Epithelial cell of proximal tubule (primary cell): ENCODE measurements around the gene OTUD1. TPM values are rescaled to one million over a fixed set of nuclear protein-coding genes. Genes with fewer than 3 reads are reported as not detected.

Experiments
- DNase-seq: peaks from one replicate; pipeline ENCODE4 v3.0.0-alpha.2; 2011; ENCODE audit warnings: low read depth
- H3K4me3 ChIP-seq: 2 replicates; pipeline ENCODE4 v1.5.1; 2011; ENCODE audit warnings: low read depth, mild to moderate bottlenecking, low read length
- total RNA-seq: library from RNA; depleted of rRNA; stranded (reverse); fragments of >200 nt; gene quantifications from 2 replicates; pipeline ENCODE4 v1.2.3, GENCODE V29; 2015
- TF ChIP-seq, protein P1 (sequence below): conservative IDR thresholded peaks from 2 replicates; pipeline ENCODE4 v1.5.1; 2012; ENCODE audit warnings: low read depth, mild to moderate bottlenecking, low read length

The OTUD1 gene
- total RNA-seq, 1 donor from 2014 or later = 6.2 TPM

DNA sequence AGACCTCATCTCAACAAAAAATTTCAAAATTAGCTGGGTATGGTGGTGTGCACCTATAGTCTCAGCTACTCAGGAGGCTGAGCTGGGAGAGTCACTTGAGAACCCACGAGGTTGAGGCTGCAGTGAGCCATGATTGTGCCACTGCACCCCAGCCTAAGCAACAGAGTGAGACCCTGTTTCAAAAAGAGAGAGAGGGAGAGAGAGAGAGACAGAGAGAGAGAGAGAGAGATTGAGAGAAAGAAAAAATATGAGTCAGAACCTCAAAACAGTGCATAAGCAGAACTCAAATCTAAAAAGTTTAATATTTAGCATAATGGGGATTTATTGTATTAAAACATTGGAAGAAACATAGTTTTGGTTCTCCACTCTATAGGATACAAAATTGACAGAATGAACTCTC, 17.5 kb upstream of the OTUD1 start:
- TF ChIP-seq, protein P1, sequence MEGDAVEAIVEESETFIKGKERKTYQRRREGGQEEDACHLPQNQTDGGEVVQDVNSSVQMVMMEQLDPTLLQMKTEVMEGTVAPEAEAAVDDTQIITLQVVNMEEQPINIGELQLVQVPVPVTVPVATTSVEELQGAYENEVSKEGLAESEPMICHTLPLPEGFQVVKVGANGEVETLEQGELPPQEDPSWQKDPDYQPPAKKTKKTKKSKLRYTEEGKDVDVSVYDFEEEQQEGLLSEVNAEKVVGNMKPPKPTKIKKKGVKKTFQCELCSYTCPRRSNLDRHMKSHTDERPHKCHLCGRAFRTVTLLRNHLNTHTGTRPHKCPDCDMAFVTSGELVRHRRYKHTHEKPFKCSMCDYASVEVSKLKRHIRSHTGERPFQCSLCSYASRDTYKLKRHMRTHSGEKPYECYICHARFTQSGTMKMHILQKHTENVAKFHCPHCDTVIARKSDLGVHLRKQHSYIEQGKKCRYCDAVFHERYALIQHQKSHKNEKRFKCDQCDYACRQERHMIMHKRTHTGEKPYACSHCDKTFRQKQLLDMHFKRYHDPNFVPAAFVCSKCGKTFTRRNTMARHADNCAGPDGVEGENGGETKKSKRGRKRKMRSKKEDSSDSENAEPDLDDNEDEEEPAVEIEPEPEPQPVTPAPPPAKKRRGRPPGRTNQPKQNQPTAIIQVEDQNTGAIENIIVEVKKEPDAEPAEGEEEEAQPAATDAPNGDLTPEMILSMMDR = no peak
- H3K4me3 ChIP-seq = no peak overlapping the region

GRCh38 chr10:23422003-23422411, 16.9 kb upstream of the OTUD1 start:
- no peak for DNase-seq
- TF ChIP-seq, protein P1 = no peak
- H3K4me3 ChIP-seq = no peak overlapping the region

More for the DNA sequence above, 17.5 kb upstream of the OTUD1 start:
- no peak for DNase-seq

DNA sequence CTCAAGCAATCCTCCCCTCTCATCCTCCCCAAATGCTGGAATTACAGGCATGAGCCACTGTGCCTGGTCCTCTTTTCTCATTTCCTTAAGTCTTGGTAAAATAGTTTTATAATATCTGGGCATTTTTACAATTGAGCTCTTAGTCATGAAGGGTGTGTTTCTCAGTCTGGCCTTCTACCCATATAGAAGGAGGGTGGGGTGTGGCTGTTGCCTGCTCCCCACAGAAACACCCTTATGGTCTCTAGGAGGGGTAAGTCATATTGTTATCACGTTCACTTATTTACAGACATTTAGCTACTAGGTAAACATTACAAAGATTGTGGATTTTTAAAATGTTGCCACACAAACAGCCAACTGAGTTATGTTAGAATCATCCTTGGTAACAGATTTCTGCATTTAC, 6.7 kb upstream of the OTUD1 start:
- no peak for DNase-seq
- H3K4me3 ChIP-seq = no peak overlapping the region

GRCh38 chr10:23432639-23433038, 6.2 kb upstream of the OTUD1 start:
- TF ChIP-seq, protein P1 = no peak
- H3K4me3 ChIP-seq = no peak overlapping the region
- DNase-seq = no peak

More for the DNA sequence above, 6.7 kb upstream of the OTUD1 start:
- TF ChIP-seq, protein P1 = no peak

GRCh38 chr10:23433701-23434100, 5.2 kb upstream of the OTUD1 start:
- no peak overlapping the region for H3K4me3 ChIP-seq
- DNase-seq = no peak
- TF ChIP-seq, protein P1 = no peak

DNA sequence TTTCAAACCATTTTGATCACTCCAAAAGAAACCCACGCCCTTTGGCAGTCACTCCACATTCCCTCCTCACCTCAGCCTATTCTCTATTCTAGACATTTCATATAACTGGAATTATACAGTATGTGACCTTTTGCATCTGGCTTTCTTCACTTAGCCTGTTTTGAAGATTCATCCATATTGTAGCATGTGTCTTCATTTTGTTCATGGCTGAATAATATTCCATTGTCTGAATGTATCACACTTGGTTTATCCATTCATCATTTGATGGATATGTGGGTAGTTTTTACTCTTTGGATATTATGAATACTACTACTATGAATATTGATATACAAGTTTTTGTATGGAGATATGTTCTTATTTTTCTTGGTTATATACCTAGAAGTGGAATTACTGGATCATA, 3.5 kb upstream of the OTUD1 start:
- DNase-seq = no peak
- H3K4me3 ChIP-seq = no peak overlapping the region
- TF ChIP-seq, protein P1 = no peak

DNA sequence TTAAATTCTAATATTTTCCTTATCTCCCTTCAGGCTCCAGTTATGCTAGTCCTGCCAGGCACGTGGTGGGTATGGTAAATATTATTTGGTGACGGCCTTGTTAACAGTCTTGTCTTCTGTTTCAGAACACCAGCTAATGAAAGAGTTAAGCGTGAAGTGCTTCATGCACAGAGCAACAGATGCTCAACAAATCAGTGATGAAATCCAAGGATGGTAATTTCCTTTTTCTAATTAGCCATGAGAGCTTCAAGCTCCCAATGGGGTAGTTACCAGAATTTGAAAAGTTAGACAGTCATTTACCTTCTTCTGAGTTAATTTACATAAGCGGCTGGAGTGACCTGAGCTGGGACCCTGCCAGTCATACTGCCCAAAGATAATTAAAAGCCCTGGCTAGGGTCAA, 1.9 kb upstream of the OTUD1 start:
- no peak overlapping the region for H3K4me3 ChIP-seq
- TF ChIP-seq, protein P1 = no peak
- DNase-seq = no peak
